Retinal pigment epithelial cell (primary cell): ENCODE measurements around the gene FBLN1.

Experiments
- DNase-seq: peaks from one replicate; pipeline ENCODE4 v3.0.0-alpha.2; 2010; ENCODE audit warnings: low read depth
- H3K4me3 ChIP-seq: 2 replicates; pipeline ENCODE4 v1.5.1; 2011; ENCODE audit warnings: mild to moderate bottlenecking, low read length, control low read depth, moderate library complexity
- CTCF ChIP-seq: conservative IDR thresholded peaks from 2 replicates; pipeline ENCODE4 v1.5.1; 2011; ENCODE audit warnings: low read depth, low read length, control low read depth, inconsistent platforms

Gene FBLN1

GRCh38 chr22:45502215-45503049, at the start of gene FBLN1:
FBLN1 (plus strand) TSS chr22:45502883; CDS start chr22:45502986, 103 bp downstream.
- peak within 1 kb of the TSS; percentile 44 for H3K4me3 ChIP-seq
- TF ChIP-seq CTCF = no peak
- DNase-seq = no peak

GRCh38 chr22:45453764-45454163, 48.9 kb upstream of the FBLN1 start:
- DNase-seq = no peak
- TF ChIP-seq CTCF = no peak
- H3K4me3 ChIP-seq = no peak overlapping the region

GRCh38 chr22:45454275-45454674, 48.4 kb upstream of the FBLN1 start:
- no peak for DNase-seq
- TF ChIP-seq CTCF = no peak
- H3K4me3 ChIP-seq = no peak overlapping the region

- DNase-seq = no peak
- TF ChIP-seq CTCF = no peak
- no peak overlapping the region for H3K4me3 ChIP-seq
These were observed 47.5 kb upstream of the FBLN1 start for GRCh38 chr22:45455212-45455611.

- no peak for DNase-seq
- H3K4me3 ChIP-seq = no peak overlapping the region
- TF ChIP-seq CTCF = no peak
These were observed 47.1 kb upstream of the FBLN1 start for GRCh38 chr22:45455621-45456020.

GRCh38 chr22:45456811-45457210, 45.9 kb upstream of the FBLN1 start:
- DNase-seq = no peak
- no peak overlapping the region for H3K4me3 ChIP-seq
- TF ChIP-seq CTCF = no peak

- no peak for TF ChIP-seq CTCF
- H3K4me3 ChIP-seq = no peak overlapping the region
- no peak for DNase-seq
These were observed 44.2 kb upstream of the FBLN1 start for GRCh38 chr22:45458532-45458931.
